Type B pancreatic cell (in vitro differentiated cells): ENCODE results near the gene IL36RN. TPM values are rescaled to one million over a fixed set of nuclear protein-coding genes. Genes with fewer than 3 reads are reported as not detected.

Source experiments
- DNase-seq: peaks from one replicate; pipeline ENCODE4 v3.0.0; 2021; ENCODE audit warnings: mixed read lengths; ENCODE audit not compliant: unreplicated experiment; ENCODE audit errors: extremely low spot score
- H3K27ac Mint-ChIP-seq: 2 replicates; pipeline ENCODE4 v1.8.0; 2021; ENCODE audit warnings: mild to moderate bottlenecking, mixed read lengths
- H3K27me3 Mint-ChIP-seq: 2 replicates; pipeline ENCODE4 v1.8.0; 2021; ENCODE audit warnings: mixed read lengths
- H3K36me3 Mint-ChIP-seq: 2 replicates; pipeline ENCODE4 v1.8.0; 2021; ENCODE audit warnings: mixed read lengths
- H3K4me1 Mint-ChIP-seq: one replicate; pipeline ENCODE4 v1.8.0; 2021; ENCODE audit warnings: mixed read lengths; ENCODE audit not compliant: unreplicated experiment
- H3K4me3 Mint-ChIP-seq: 2 replicates; pipeline ENCODE4 v1.8.0; 2021; ENCODE audit warnings: mild to moderate bottlenecking, mixed read lengths
- H3K9me3 Mint-ChIP-seq: 2 replicates; pipeline ENCODE4 v1.8.0; 2021; ENCODE audit warnings: mixed read lengths
- total RNA-seq: library from RNA; stranded (reverse); gene quantifications from 2 replicates; pipeline ENCODE4 v1.2.1, GENCODE V29; 2021; ENCODE audit warnings: low replicate concordance
- TF ChIP-seq, protein P1 (sequence below): fragments of 200-600 bp; sonication (generic); conservative IDR thresholded peaks from 2 replicates; pipeline ENCODE4 v1.5.0; 2021; ENCODE audit warnings: antibody characterized with exemption, mild to moderate bottlenecking

Gene IL36RN
- total RNA-seq, 1 donor from 2014 or later: 12.0 TPM

DNA sequence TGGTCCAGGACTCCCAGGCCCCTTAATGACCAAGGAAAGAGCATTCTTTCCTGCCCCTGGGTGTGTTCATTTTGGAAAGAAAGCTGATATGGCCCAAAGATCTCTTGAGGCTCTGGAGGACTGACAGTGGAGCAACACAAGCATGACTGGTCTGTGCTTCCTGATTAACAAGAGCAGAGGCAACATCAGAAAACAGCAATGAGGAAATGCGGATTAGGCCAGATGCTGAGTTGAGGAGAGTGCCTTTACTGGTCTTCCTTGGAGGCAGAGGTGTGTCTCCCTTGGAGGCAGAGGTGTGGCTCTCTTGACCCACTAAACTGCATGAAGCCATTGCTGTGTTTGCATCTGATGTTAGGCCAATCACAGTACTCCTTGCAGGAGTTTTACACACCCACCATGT, 26.3 kb upstream of the IL36RN start:
- Mint-ChIP-seq H3K9me3 (no peaks in the 10 kb centered on the region), H3K27ac (no peak overlapping the region), H3K27me3 (peaks cover 46% of the 10 kb centered on the region), H3K36me3 (no peaks in the 10 kb centered on the region), H3K4me1 (no peaks in the 10 kb centered on the region), H3K4me3 (no peak overlapping the region)
- DNase-seq: no peak
- TF ChIP-seq, protein P1, sequence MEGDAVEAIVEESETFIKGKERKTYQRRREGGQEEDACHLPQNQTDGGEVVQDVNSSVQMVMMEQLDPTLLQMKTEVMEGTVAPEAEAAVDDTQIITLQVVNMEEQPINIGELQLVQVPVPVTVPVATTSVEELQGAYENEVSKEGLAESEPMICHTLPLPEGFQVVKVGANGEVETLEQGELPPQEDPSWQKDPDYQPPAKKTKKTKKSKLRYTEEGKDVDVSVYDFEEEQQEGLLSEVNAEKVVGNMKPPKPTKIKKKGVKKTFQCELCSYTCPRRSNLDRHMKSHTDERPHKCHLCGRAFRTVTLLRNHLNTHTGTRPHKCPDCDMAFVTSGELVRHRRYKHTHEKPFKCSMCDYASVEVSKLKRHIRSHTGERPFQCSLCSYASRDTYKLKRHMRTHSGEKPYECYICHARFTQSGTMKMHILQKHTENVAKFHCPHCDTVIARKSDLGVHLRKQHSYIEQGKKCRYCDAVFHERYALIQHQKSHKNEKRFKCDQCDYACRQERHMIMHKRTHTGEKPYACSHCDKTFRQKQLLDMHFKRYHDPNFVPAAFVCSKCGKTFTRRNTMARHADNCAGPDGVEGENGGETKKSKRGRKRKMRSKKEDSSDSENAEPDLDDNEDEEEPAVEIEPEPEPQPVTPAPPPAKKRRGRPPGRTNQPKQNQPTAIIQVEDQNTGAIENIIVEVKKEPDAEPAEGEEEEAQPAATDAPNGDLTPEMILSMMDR: no peak

DNA sequence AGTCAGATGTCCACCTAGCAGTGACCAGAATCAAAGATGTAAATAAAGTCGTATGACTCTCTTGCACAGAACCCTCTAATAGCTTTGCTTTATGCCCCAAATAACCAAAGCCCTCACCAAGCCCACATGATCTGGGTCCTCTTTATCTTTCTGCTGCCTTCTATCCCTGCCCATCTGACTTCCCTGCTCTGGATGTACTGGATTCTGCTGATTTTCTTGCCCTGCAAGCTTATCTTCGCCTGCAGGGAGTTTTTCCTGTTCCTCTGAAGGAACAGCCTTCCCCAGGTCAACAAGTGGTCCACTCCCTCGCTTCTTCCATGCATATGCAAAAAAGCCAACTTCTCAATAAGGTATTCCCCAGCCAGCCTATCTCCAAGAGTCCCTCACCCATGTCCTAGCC, 25.0 kb upstream of the IL36RN start:
- Mint-ChIP-seq H3K9me3 (no peaks in the 10 kb centered on the region), H3K4me1 (no peaks in the 10 kb centered on the region), H3K36me3 (no peaks in the 10 kb centered on the region), H3K4me3 (no peak overlapping the region), H3K27me3 (peaks cover 37% of the 10 kb centered on the region), H3K27ac (no peak overlapping the region)
- TF ChIP-seq, protein P1: no peak
- DNase-seq: no peak

DNA sequence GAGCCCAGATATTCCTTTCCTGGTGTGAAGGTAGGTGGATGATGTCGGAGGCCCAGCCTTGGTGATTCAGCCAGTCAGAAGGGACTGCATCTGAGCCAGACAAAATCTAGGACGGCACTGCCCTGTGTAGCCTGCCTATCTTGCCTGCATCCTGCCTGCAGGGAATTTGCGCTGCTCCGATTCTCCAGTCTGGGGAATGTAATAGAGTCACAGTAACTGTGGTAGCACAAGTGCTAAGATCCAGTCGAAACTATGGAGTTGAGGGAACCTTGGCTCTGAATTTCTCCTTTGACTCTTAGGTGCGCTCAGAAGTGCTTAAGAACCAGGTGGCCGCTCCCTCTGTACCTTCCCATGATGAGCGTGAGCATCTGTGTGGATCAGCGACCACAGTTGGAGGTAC, 22.2 kb upstream of the IL36RN start:
- no peak overlapping the region for H3K4me3 Mint-ChIP-seq
- no peaks in the 10 kb centered on the region for H3K4me1 Mint-ChIP-seq
- DNase-seq: no peak
- no peaks in the 10 kb centered on the region for H3K36me3 Mint-ChIP-seq
- no peaks in the 10 kb centered on the region for H3K9me3 Mint-ChIP-seq
- H3K27me3 Mint-ChIP-seq: peaks cover 25% of the 10 kb centered on the region
- TF ChIP-seq, protein P1: no peak
- no peak overlapping the region for H3K27ac Mint-ChIP-seq

DNA sequence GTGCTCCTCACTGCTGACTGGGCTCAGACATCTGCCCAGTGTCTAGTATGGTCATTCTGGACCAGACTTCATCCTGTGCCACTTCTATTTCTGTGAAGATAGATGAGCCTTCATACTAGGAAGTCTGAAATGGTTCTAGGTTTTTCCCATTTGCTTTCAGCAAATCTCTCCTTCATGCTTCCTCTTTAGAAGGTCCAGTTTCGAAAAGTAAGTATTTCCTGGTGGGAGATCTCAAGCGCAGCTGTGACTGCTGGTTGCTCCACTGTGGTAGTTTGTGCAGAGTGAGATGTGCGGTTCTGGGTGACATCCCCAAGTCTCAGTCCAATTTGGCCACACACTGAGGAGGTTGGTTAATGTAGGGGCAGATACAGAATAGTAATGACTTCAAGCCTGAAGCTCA, 20.7 kb upstream of the IL36RN start:
- TF ChIP-seq, protein P1: no peak
- Mint-ChIP-seq H3K36me3 (no peaks in the 10 kb centered on the region), H3K4me3 (no peak overlapping the region), H3K4me1 (no peaks in the 10 kb centered on the region), H3K27me3 (peaks cover 24% of the 10 kb centered on the region), H3K9me3 (no peaks in the 10 kb centered on the region), H3K27ac (no peak overlapping the region)
- no peak for DNase-seq

DNA sequence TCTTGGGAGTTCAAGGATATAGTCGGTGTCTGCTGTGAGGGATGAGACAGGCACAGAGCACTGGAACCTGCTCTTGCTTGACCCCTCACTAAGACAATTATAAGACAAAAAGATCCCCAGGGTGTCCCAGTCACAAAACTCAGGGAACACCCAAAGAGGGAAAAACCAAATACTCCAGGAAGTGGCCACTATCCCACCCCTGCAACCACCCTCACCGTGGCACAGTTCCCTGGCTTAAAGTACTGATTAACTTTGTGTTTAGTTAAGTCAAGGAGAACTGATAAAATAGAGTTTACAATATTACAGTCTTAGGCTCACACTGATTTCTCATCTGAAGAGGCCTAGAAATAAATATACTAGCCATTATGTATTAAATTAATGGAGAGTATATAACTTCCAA, 19.8 kb upstream of the IL36RN start:
- H3K9me3 Mint-ChIP-seq: no peaks in the 10 kb centered on the region
- H3K36me3 Mint-ChIP-seq: no peaks in the 10 kb centered on the region
- no peak overlapping the region for H3K4me3 Mint-ChIP-seq
- TF ChIP-seq, protein P1: no peak
- H3K4me1 Mint-ChIP-seq: no peaks in the 10 kb centered on the region
- no peak for DNase-seq
- H3K27me3 Mint-ChIP-seq: peaks cover 20% of the 10 kb centered on the region
- H3K27ac Mint-ChIP-seq: no peak overlapping the region

DNA sequence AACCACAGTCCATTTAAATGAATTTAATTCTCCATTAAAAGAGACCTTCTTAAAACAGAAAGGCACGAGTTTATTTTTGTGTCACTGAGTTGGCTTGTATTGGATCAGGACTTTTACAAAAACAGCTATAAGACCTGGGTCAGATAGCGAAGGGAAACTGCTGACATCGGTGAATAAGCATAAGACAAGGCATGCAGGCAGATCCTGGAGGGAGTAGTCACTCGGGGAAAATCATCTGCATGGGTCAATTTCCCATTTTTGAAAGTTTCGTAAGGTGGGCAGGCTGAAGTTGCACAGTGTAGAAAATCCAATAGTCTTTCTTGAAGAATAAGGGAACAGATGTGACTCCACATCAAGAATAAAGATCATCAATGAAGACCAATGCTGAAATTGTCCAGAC, 19.3 kb upstream of the IL36RN start:
- TF ChIP-seq, protein P1: no peak
- no peak overlapping the region for H3K27ac Mint-ChIP-seq
- no peak for DNase-seq
- H3K27me3 Mint-ChIP-seq: peaks cover 20% of the 10 kb centered on the region
- no peaks in the 10 kb centered on the region for H3K4me1 Mint-ChIP-seq
- no peaks in the 10 kb centered on the region for H3K36me3 Mint-ChIP-seq
- no peak overlapping the region for H3K4me3 Mint-ChIP-seq
- no peaks in the 10 kb centered on the region for H3K9me3 Mint-ChIP-seq
